ENCODE measurements around the gene MTX1.

The MTX1 gene

DNA sequence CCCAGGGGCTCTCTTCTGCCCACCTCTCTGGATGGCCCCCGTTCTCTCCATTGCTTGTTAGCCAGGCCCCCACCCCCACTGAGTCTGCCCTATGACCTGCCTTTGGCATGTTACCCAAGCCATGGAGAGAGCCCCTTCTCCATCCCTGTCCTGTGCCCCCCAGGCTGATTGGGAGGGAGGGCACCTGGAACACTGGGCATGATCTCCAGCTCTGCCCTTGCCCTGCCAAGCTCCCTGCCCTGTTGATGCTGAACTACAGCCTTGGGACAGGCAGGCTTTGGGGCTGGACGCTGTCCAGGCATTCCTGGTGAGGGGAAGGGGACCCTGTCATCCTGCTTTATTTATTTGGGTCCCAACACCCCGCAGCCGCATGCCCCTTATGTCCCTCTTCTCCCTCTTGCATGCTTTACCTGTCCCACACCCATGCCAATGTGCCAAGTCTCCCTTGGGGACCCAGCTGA is 24.1 kb upstream of the MTX1 start:
- peaks cover 0 to 4% of the 10 kb centered on the region in 2 experiments for H3K4me1 ChIP-seq (ENCODE audit: control insufficient read depth in 1 of 2, insufficient read depth in 2 of 2, low read length in 2 of 2)
- no peak overlapping the region for H3K23ac ChIP-seq (ENCODE audit: low read length)
- no peak overlapping the region for H2AK5ac ChIP-seq (ENCODE audit: low read length)
- no peaks in the 10 kb centered on the region for H3K9me3 ChIP-seq (ENCODE audit: insufficient read depth, low read depth, low read length)
- H2BK5ac ChIP-seq (ENCODE audit: low read depth, low read length, poor library complexity): no peak overlapping the region
- H4K12ac ChIP-seq (ENCODE audit: low read depth, low read length): no peak overlapping the region
- WGBS (ENCODE audit: extremely low coverage, insufficient coverage, insufficient read length): no CpG with 5 or more reads among the region's 4 CpGs
- DNase-seq: no peak
- H2BK120ac ChIP-seq (ENCODE audit: insufficient read depth, low read length, poor library complexity): no peak overlapping the region
- H3K27ac ChIP-seq (ENCODE audit: low read depth, low read length): no peak overlapping the region
- no peaks in the 10 kb centered on the region for H3K79me1 ChIP-seq (ENCODE audit: low read length)
- H4K8ac ChIP-seq (ENCODE audit: low read depth, low read length): no peak overlapping the region
- no peaks in the 10 kb centered on the region for H3K36me3 ChIP-seq (ENCODE audit: control insufficient read depth in 1 of 2, insufficient read depth in 2 of 2, low read length in 2 of 2)
- H3K27me3 ChIP-seq (ENCODE audit: insufficient read depth, low read length): no peaks in the 10 kb centered on the region
- H3K18ac ChIP-seq (ENCODE audit: low read length): no peak overlapping the region
- no peak overlapping the region for H3K4ac ChIP-seq (ENCODE audit: low read depth, low read length)
- H3K79me2 ChIP-seq (ENCODE audit: control insufficient read depth, insufficient read depth, low read length, poor library complexity): no peaks in the 10 kb centered on the region
- H3K4me2 ChIP-seq (ENCODE audit: low read length): no peak overlapping the region
- H3K9ac ChIP-seq (ENCODE audit: low read length): no peak overlapping the region
- no peak overlapping the region for H3K14ac ChIP-seq (ENCODE audit: low read length)
- no peak overlapping the region for H3K4me3 ChIP-seq (ENCODE audit: low read depth, low read length)
- H2AFZ ChIP-seq (ENCODE audit: insufficient read depth, low read length, poor library complexity): no peak overlapping the region
- H4K91ac ChIP-seq (ENCODE audit: low read depth, low read length): no peak overlapping the region
- no peak overlapping the region for H2BK12ac ChIP-seq (ENCODE audit: low read length)

DNA sequence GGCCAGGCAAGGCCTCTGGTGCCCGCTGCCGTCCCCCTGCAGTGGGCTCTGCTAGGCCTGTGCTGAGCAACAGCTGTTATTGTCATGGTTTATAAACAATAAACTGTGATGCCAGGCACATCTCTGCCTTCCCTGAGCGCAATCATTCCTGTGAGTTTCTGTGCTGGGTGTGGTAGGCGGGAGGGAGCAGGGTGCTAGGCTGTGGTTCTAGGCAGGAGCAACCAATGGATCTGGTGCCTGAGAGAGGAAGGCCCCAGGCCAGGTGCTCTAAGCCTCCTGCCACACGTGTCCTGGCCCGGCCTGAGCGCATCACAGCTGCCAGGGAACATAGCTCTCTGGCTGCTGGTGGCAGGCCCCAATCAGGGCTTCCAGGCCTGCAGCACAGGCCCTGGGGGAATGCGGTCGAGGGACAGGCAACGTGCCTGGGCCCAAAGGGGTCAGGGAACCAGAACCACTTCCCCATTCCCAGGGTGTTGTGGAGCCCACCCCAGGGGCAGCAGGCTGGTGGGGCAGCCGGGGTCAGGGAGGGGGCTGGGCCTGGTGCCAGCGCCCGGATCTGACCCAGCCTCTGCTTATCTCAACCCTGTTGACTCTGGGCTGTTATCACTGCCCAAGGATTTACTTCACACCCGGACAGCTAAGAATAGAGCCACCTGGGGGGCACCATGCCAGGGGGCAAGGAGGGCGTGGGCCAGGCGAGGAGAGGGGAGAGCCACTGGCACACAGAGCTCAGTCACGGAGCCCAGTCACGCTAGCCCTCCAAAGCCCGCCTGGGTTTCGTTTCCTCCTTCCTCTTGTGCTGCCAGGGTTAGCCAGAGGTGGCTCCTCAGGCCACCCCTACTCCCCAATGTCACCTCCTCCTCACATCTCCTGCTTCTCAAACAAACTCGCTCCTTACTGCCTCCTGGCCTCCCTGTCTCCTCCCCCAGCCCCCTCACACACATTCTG is 23.4 kb upstream of the MTX1 start:
- Histone ChIP-seq H4K12ac (ENCODE audit: low read depth, low read length) (no peak overlapping the region), H4K91ac (ENCODE audit: low read depth, low read length) (no peak overlapping the region), H3K4me2 (ENCODE audit: low read length) (no peak overlapping the region), H3K4me1 (ENCODE audit: control insufficient read depth in 1 of 2, insufficient read depth in 2 of 2, low read length in 2 of 2) (peaks cover 0 to 4% of the 10 kb centered on the region in 2 experiments), H2AK5ac (ENCODE audit: low read length) (no peak overlapping the region), H3K9me3 (ENCODE audit: insufficient read depth, low read depth, low read length) (no peaks in the 10 kb centered on the region), H2BK120ac (ENCODE audit: insufficient read depth, low read length, poor library complexity) (no peak overlapping the region), H3K27ac (ENCODE audit: low read depth, low read length) (no peak overlapping the region), H3K79me1 (ENCODE audit: low read length) (no peaks in the 10 kb centered on the region), H2BK12ac (ENCODE audit: low read length) (no peak overlapping the region), H3K4me3 (ENCODE audit: low read depth, low read length) (no peak overlapping the region), H3K4ac (ENCODE audit: low read depth, low read length) (no peak overlapping the region), H3K36me3 (ENCODE audit: control insufficient read depth in 1 of 2, insufficient read depth in 2 of 2, low read length in 2 of 2) (no peaks in the 10 kb centered on the region), H3K23ac (ENCODE audit: low read length) (no peak overlapping the region), H3K79me2 (ENCODE audit: control insufficient read depth, insufficient read depth, low read length, poor library complexity) (no peaks in the 10 kb centered on the region), H3K27me3 (ENCODE audit: insufficient read depth, low read length) (no peaks in the 10 kb centered on the region), H4K8ac (ENCODE audit: low read depth, low read length) (no peak overlapping the region), H3K9ac (ENCODE audit: low read length) (no peak overlapping the region), H3K18ac (ENCODE audit: low read length) (no peak overlapping the region), H2BK5ac (ENCODE audit: low read depth, low read length, poor library complexity) (no peak overlapping the region), H3K14ac (ENCODE audit: low read length) (no peak overlapping the region), H2AFZ (ENCODE audit: insufficient read depth, low read length, poor library complexity) (no peak overlapping the region)
- WGBS (ENCODE audit: extremely low coverage, insufficient coverage, insufficient read length): no CpG with 5 or more reads among the region's 21 CpGs
- peak; percentile 92 to 93 for DNase-seq

DNA sequence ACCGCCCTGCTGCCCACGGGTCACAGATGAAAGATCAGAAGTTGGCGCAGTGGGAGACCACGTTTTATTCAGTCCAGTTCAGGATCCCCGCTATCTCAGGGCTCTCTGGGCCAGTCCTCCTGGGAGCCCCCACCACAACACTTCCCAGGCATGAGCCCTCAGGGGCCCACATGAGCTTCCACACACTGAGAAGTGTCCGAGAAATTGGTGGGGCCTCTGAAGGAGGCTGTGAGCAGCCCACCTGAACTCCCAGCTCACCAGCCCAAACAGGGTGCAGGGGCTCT is 22.8 kb upstream of the MTX1 start:
- Histone ChIP-seq H2BK5ac (ENCODE audit: low read depth, low read length, poor library complexity) (no peak overlapping the region), H3K36me3 (ENCODE audit: control insufficient read depth in 1 of 2, insufficient read depth in 2 of 2, low read length in 2 of 2) (no peaks in the 10 kb centered on the region), H3K4ac (ENCODE audit: low read depth, low read length) (no peak overlapping the region), H4K12ac (ENCODE audit: low read depth, low read length) (no peak overlapping the region), H3K79me2 (ENCODE audit: control insufficient read depth, insufficient read depth, low read length, poor library complexity) (no peaks in the 10 kb centered on the region), H2BK120ac (ENCODE audit: insufficient read depth, low read length, poor library complexity) (no peak overlapping the region), H2AK5ac (ENCODE audit: low read length) (no peak overlapping the region), H2BK12ac (ENCODE audit: low read length) (no peak overlapping the region), H3K27ac (ENCODE audit: low read depth, low read length) (no peak overlapping the region), H3K18ac (ENCODE audit: low read length) (no peak overlapping the region), H3K9me3 (ENCODE audit: insufficient read depth, low read depth, low read length) (no peaks in the 10 kb centered on the region), H3K4me3 (ENCODE audit: low read depth, low read length) (no peak overlapping the region), H4K91ac (ENCODE audit: low read depth, low read length) (no peak overlapping the region), H3K79me1 (ENCODE audit: low read length) (no peaks in the 10 kb centered on the region), H3K23ac (ENCODE audit: low read length) (no peak overlapping the region), H3K27me3 (ENCODE audit: insufficient read depth, low read length) (no peaks in the 10 kb centered on the region), H3K9ac (ENCODE audit: low read length) (no peak overlapping the region), H3K14ac (ENCODE audit: low read length) (no peak overlapping the region), H3K4me2 (ENCODE audit: low read length) (no peak overlapping the region), H3K4me1 (ENCODE audit: control insufficient read depth in 1 of 2, insufficient read depth in 2 of 2, low read length in 2 of 2) (peaks cover 0 to 4% of the 10 kb centered on the region in 2 experiments), H2AFZ (ENCODE audit: insufficient read depth, low read length, poor library complexity) (no peak overlapping the region), H4K8ac (ENCODE audit: low read depth, low read length) (no peak overlapping the region)
- WGBS (ENCODE audit: extremely low coverage, insufficient coverage, insufficient read length): no CpG with 5 or more reads among the region's 6 CpGs
- peak in 1 of 2 donors; percentile 21 for DNase-seq

DNA sequence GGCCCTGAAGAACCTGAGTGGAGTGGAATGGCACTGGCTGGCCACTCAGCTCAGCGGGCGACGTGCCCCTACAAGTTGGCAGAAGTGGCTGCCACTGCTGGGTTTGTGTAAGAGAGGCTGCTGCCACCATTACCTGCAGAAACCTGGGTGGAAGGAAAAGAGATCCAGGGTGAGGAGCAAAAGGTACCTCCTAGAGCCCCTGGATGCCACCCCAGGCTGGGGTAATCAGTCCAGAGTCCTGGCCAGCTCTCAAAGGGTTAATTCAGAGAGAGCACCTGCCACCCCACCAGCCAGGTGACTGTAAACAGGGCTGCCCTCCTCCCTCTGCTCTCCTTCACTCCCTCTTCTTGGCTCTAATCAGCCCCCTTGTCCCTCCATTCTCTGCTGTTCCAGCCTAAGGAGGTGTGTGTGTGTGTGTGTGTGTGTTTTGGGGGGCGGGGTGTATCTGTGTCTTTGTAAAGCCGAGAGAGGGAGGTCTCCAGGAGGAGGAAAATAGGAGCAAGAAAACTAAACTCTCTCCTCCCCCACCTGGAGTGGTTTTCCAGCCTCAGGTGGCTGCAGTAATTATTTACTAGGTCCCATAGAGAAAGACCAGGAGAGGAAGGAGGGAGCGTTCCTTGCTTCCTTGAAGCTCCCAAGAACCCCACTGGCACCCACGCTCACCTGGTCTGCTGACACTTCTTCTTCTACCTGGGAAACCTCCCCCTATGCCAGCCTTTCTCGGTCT is 22.3 kb upstream of the MTX1 start:
- no CpG with 5 or more reads among the region's 8 CpGs for WGBS (ENCODE audit: extremely low coverage, insufficient coverage, insufficient read length)
- Histone ChIP-seq H3K27me3 (ENCODE audit: insufficient read depth, low read length) (no peaks in the 10 kb centered on the region), H4K12ac (ENCODE audit: low read depth, low read length) (no peak overlapping the region), H3K36me3 (ENCODE audit: control insufficient read depth in 1 of 2, insufficient read depth in 2 of 2, low read length in 2 of 2) (no peaks in the 10 kb centered on the region), H3K79me2 (ENCODE audit: control insufficient read depth, insufficient read depth, low read length, poor library complexity) (no peaks in the 10 kb centered on the region), H2AFZ (ENCODE audit: insufficient read depth, low read length, poor library complexity) (no peak overlapping the region), H3K4ac (ENCODE audit: low read depth, low read length) (no peak overlapping the region), H4K8ac (ENCODE audit: low read depth, low read length) (no peak overlapping the region), H3K4me3 (ENCODE audit: low read depth, low read length) (no peak overlapping the region), H3K4me1 (ENCODE audit: control insufficient read depth in 1 of 2, insufficient read depth in 2 of 2, low read length in 2 of 2) (peaks cover 0 to 4% of the 10 kb centered on the region in 2 experiments), H3K18ac (ENCODE audit: low read length) (no peak overlapping the region), H2AK5ac (ENCODE audit: low read length) (no peak overlapping the region), H3K23ac (ENCODE audit: low read length) (peak overlapping the region; percentile 75), H2BK120ac (ENCODE audit: insufficient read depth, low read length, poor library complexity) (no peak overlapping the region), H3K9me3 (ENCODE audit: insufficient read depth, low read depth, low read length) (no peaks in the 10 kb centered on the region), H3K27ac (ENCODE audit: low read depth, low read length) (no peak overlapping the region), H2BK5ac (ENCODE audit: low read depth, low read length, poor library complexity) (no peak overlapping the region), H3K79me1 (ENCODE audit: low read length) (no peaks in the 10 kb centered on the region), H3K9ac (ENCODE audit: low read length) (no peak overlapping the region), H2BK12ac (ENCODE audit: low read length) (no peak overlapping the region), H3K4me2 (ENCODE audit: low read length) (no peak overlapping the region), H4K91ac (ENCODE audit: low read depth, low read length) (no peak overlapping the region), H3K14ac (ENCODE audit: low read length) (no peak overlapping the region)
- no peak for DNase-seq
